GM15510 (cell line): ENCODE data around the gene LMF2.

ENCODE experiments used
- POLR2A ChIP-seq: IDR thresholded peaks from 3 replicates; pipeline ENCODE4 v1.6.1; 2011; ENCODE audit warnings: borderline replicate concordance; ENCODE audit not compliant: insufficient read length; ENCODE audit errors: extremely low read depth

LMF2 gene

DNA sequence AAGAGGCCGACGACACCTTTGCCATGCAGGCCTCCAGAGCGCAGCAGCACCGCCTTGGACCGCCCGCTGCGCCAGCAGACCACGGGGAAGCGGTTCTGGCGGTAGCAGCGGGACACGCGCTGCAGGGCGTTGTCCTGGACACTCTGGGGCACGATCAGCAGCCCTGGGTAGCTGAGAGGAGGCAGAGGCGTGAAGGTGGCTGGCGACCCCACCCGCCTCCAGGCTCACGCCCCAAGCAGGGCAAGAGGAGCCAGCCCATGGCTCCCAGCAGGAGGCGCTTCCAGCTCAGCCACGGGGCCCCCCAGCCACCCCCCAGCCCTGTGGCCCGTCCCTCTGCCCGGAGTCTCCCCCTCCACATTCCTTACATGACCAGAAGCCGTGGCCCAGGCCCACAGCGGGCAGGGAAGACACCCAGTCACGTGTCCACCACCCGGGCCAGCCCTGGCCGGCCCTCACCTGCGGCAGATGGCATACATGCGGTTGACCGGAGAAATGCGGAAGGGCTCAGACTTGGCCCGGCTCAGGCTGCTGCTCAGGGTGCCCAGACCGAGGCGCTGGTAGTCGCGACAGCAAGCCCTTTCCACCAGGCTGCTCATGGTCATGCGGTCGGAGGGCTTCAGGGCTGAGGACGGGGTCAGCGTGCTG lies 47.9 kb downstream of the LMF2 start:
- no peak for TF ChIP-seq POLR2A

DNA sequence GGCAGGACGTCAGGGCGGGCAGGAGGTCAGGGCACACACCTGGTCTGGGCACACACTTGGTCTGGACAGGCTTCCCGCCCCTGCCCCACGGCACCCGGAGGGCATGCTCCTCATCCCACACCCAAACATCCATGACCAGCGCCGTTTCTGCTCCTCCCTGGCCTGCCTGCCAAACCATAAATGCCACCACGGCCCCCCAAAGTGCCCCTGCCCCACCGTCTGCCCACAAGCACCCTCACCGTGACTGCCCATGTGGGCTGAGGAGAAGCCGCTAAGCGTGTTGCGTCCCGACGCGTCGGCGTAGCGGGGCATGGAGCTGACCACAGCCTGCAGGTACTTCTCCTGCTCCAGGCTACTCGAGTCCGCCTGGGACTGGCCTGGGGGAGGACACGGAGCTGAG lies 48.5 kb downstream of the LMF2 start:
- TF ChIP-seq POLR2A: no peak

- TF ChIP-seq POLR2A: peak; percentile 14
Measured at GRCh38 chr22:50456466-50457234, 50.9 kb downstream of the LMF2 start.

DNA sequence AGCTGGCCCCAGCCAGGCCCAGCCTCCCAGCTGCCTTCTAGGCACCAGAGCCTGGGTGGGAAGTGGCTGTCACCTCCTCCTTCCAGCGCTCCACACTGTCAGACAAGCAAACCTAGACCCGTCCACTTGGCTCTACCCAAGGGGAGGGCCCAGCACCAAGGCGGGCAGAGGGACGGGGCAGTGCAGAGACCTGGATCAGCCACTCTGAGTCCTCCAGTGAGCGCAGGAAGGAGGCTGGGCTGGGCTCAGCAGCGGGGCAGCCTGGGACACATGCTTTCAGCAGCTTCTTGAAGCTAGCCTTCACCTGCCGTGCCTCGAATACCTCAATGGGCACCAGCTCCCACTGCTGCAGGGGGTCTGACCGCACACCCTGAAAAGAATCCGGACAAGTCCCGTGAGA lies 51.5 kb downstream of the LMF2 start:
- TF ChIP-seq POLR2A: no peak

DNA sequence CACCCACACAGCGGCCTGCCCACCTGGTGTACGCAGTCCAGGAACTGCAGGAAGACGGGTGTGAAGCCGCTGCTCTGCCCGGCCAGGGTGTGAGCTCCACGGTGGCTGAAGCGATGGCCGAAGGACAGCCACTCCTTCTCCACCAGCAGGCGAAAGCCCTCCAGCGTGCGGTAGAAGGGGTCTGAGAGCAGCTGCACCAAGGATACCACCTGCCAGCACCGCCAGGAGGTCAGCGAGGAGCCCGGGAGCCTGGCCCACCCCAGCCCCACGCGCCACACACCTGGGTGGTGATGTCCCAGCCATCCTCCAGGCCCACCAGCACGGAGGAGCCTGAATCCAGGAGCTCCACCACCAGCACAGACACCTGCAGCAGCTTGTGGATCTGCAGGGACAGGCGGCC lies 52.3 kb downstream of the LMF2 start:
- no peak for TF ChIP-seq POLR2A

DNA sequence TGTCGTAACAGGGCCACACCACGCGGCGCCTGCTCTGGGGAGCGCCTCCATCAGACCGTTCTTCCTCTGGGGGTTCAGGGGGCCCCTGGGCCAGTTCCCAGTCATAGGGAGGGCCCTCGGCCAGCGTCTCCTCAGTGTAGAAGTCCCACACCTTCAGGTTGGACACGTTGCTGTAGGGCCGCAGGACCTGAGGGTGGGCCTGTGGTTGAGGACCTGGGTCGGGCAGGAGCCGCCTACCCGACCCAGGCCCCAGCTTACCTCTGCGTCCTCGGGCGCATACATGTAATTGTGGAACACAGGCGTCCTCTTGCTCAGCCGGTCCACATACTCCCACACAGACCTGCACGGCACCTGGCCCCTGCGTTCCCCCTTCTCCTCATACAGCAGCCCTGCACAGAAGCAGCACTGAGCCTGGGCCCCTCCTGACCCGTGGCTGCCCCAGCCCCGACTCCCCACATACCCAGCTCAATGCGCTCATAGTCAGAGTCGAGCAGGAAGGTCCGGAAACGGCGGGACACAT lies 52.9 kb downstream of the LMF2 start:
- TF ChIP-seq POLR2A: no peak
